Mononuclear cell (primary cell): Measurements from ENCODE around the gene PYGM. TPM values are rescaled to one million over a fixed set of nuclear protein-coding genes. Genes with fewer than 3 reads are reported as not detected.
"Not testable (repeated sequence)": the region's sequence is repeated elsewhere in the genome, so short reads cannot be mapped to it uniquely, and the experiment has no call there.

Experiments used
- H3K27me3 ChIP-seq: 2 replicates; pipeline ENCODE4 v1.6.0; 2011; ENCODE audit warnings: low read length, control low read depth; ENCODE audit not compliant: insufficient read depth
- H3K4me1 ChIP-seq: 2 replicates; pipeline ENCODE4 v1.5.1; 2011; ENCODE audit warnings: mild to moderate bottlenecking, low read length, control low read depth; ENCODE audit not compliant: insufficient read depth
- H3K4me3 ChIP-seq: 2 replicates; pipeline ENCODE4 v1.5.1; 2011; ENCODE audit warnings: mild to moderate bottlenecking, low read length, moderate library complexity
- H3K9me3 ChIP-seq: 2 replicates; pipeline ENCODE4 v1.5.1; 2011; ENCODE audit warnings: low read depth, mild to moderate bottlenecking, control low read depth, low read length
- total RNA-seq: library from RNA; depleted of rRNA; stranded (reverse); fragments of >200 nt; gene quantifications from one replicate; pipeline ENCODE4 v1.2.3, GENCODE V29; 2012

PYGM gene
- total RNA-seq, 1 donor: 4.8 TPM

- peaks cover 36% of the 10 kb centered on the region for H3K27me3 ChIP-seq
- H3K4me1 ChIP-seq: peaks cover 11% of the 10 kb centered on the region
- no peak overlapping the region for H3K4me3 ChIP-seq
- H3K9me3 ChIP-seq: no peaks in the 10 kb centered on the region
Observed at GRCh38 chr11:64715756-64716472, 43.9 kb downstream of the PYGM start.

GRCh38 chr11:64715110-64715509, 44.7 kb downstream of the PYGM start:
- no peak overlapping the region for H3K4me3 ChIP-seq
- H3K4me1 ChIP-seq: peaks cover 11% of the 10 kb centered on the region
- no peaks in the 10 kb centered on the region for H3K9me3 ChIP-seq
- peaks cover 44% of the 10 kb centered on the region for H3K27me3 ChIP-seq

GRCh38 chr11:64714666-64715065, 45.1 kb downstream of the PYGM start:
- peaks cover 47% of the 10 kb centered on the region for H3K27me3 ChIP-seq
- no peaks in the 10 kb centered on the region for H3K9me3 ChIP-seq
- peaks cover 11% of the 10 kb centered on the region for H3K4me1 ChIP-seq
- H3K4me3 ChIP-seq: no peak overlapping the region

- H3K27me3 ChIP-seq: peaks cover 53% of the 10 kb centered on the region
- H3K9me3 ChIP-seq: no peaks in the 10 kb centered on the region
- H3K4me1 ChIP-seq: peaks cover 11% of the 10 kb centered on the region
- no peak overlapping the region for H3K4me3 ChIP-seq
Observed at GRCh38 chr11:64713781-64714363, 45.9 kb downstream of the PYGM start.

- Histone ChIP-seq H3K9me3 (no peaks in the 10 kb centered on the region), H3K27me3 (peaks cover 58% of the 10 kb centered on the region), H3K4me1 (peaks cover 11% of the 10 kb centered on the region), H3K4me3 (no peak overlapping the region)
Observed at GRCh38 chr11:64713016-64713707, 46.6 kb downstream of the PYGM start.

GRCh38 chr11:64712430-64713015, 47.3 kb downstream of the PYGM start:
- Histone ChIP-seq H3K9me3 (no peaks in the 10 kb centered on the region), H3K27me3 (peaks cover 60% of the 10 kb centered on the region), H3K4me3 (no peak overlapping the region), H3K4me1 (peaks cover 11% of the 10 kb centered on the region)

GRCh38 chr11:64711956-64712362, 47.8 kb downstream of the PYGM start:
- H3K27me3 ChIP-seq: peaks cover 60% of the 10 kb centered on the region
- H3K4me3 ChIP-seq: no peak overlapping the region
- peaks cover 11% of the 10 kb centered on the region for H3K4me1 ChIP-seq

GRCh38 chr11:64711138-64711955, 48.4 kb downstream of the PYGM start:
- no peaks in the 10 kb centered on the region for H3K9me3 ChIP-seq
- no peak overlapping the region for H3K4me3 ChIP-seq
- H3K4me1 ChIP-seq: peaks cover 11% of the 10 kb centered on the region
- peaks cover 60% of the 10 kb centered on the region for H3K27me3 ChIP-seq

More at GRCh38 chr11:64711956-64712362, 47.8 kb downstream of the PYGM start:
- H3K9me3 ChIP-seq: no peaks in the 10 kb centered on the region

GRCh38 chr11:64710418-64711137, 49.2 kb downstream of the PYGM start:
- Histone ChIP-seq H3K9me3 (no peaks in the 10 kb centered on the region), H3K4me3 (no peak overlapping the region), H3K27me3 (peaks cover 58% of the 10 kb centered on the region), H3K4me1 (peaks cover 11% of the 10 kb centered on the region)

GRCh38 chr11:64705501-64705900, 54.3 kb downstream of the PYGM start:
- no peaks in the 10 kb centered on the region for H3K4me1 ChIP-seq
- peaks cover 22% of the 10 kb centered on the region for H3K27me3 ChIP-seq
- H3K9me3 ChIP-seq: no peaks in the 10 kb centered on the region
- H3K4me3 ChIP-seq: no peak overlapping the region

GRCh38 chr11:64703048-64703447, 56.7 kb downstream of the PYGM start:
- Histone ChIP-seq H3K9me3 (no peaks in the 10 kb centered on the region), H3K27me3 (peaks cover 3% of the 10 kb centered on the region), H3K4me1 (no peaks in the 10 kb centered on the region), H3K4me3 (no peak overlapping the region)

- H3K27me3 ChIP-seq, H3K4me1 ChIP-seq, H3K4me3 ChIP-seq, H3K9me3 ChIP-seq: not testable (repeated sequence)
Observed at GRCh38 chr11:64701956-64702355, 57.8 kb downstream of the PYGM start.

- Histone ChIP-seq H3K9me3 (no peaks in the 10 kb centered on the region), H3K4me1 (no peaks in the 10 kb centered on the region)
Observed at GRCh38 chr11:64698427-64698826, 61.3 kb downstream of the PYGM start.

More at GRCh38 chr11:64698427-64698826, 61.3 kb downstream of the PYGM start:
- Histone ChIP-seq H3K27me3 (peaks cover 2% of the 10 kb centered on the region), H3K4me3 (no peak overlapping the region)
